ENCODE results near the gene MELTF.
A peak's percentile ranks its signal among the peaks of the same experiment; 100 is the strongest.

MELTF gene

GRCh38 chr3:197031315-197032285 is 2.0 kb upstream of the MELTF start:
- Mint-ChIP-seq H3K4me1 (peaks cover 16 to 40% of the 10 kb centered on the region in 2 donors), H3K27me3 (peaks cover 54 to 63% of the 10 kb centered on the region in 2 donors), H3K27ac (no peak overlapping the region), H3K9me3 (no peaks in the 10 kb centered on the region), H3K4me3 (no peak overlapping the region), H3K36me3 (peaks cover 13 to 15% of the 10 kb centered on the region in 2 donors)
- DNase-seq (no peak), ATAC-seq (replicated peaks) (peak in 1 of 2 donors; percentile 11)

DNA sequence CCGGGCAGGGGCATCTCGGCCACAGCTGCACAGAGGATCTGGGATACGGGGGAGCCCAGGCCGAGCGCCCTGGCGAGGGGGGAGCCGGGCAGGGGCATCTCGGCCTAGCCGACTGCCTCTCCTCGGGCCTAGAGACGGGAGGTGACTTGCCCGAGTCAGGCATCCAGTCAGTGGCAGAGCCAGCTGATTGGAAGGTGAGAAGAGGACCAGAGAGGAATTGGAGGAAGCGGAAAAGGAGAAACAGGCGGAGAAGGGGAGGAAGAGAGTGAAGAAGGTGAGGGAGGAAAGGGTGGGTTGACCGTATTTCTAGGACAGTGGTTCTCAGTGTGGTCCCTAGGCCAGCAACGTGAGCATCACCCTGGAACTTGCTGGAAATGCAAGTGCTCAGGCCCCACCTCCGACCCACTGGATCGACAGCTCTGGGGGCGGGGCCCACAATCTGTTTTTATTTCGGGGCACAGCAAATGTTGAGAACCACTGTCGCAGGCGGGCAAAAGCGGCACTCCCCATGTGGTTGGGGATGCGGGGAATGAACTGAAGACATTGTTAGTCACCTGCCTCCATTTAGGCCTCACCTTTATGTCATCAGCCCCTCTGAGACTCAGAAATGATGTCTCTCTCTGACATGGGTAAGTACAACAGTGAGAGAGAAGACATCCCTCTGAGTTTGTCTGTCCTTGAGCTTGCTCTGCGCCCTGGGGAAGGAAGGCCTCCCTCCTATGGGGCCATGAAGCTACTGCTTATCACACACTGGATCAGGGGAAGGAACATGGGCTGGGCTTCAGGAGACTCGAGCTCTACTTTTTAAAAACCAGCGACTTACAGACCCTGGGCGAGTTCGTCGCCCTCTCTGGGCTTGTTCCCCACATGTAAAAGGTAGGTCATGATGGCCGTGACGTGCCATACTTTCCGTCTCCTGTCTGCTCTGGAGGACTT is 1.0 kb upstream of the MELTF start:
- ATAC-seq (replicated peaks) (no peak), DNase-seq (no peak)
- Mint-ChIP-seq H3K27ac (no peak overlapping the region), H3K27me3 (peaks cover 53 to 70% of the 10 kb centered on the region in 2 donors), H3K36me3 (peaks cover 21 to 22% of the 10 kb centered on the region in 2 donors), H3K9me3 (no peaks in the 10 kb centered on the region), H3K4me1 (peaks cover 20 to 48% of the 10 kb centered on the region in 2 donors), H3K4me3 (peak overlapping the region; percentile 5 to 64)

GRCh38 chr3:197028728-197029510 is 698 bp downstream of the MELTF start:
- DNase-seq (peak; percentile 50), ATAC-seq (replicated peaks) (peak; percentile 51 to 62)
- peaks cover 37 to 39% of the 10 kb centered on the region in 2 donors for H3K36me3 Mint-ChIP-seq
- H3K27me3 Mint-ChIP-seq, result peaks cover 42 to 66% of the 10 kb centered on the region in 2 donors
- no peaks in the 10 kb centered on the region for H3K9me3 Mint-ChIP-seq
- H3K27ac Mint-ChIP-seq, result peak overlapping the region; percentile 83
- H3K4me3 Mint-ChIP-seq, result peak overlapping the region; percentile 87 to 95
- peaks cover 31 to 58% of the 10 kb centered on the region in 2 donors for H3K4me1 Mint-ChIP-seq

GRCh38 chr3:197027896-197028727 is 1.5 kb downstream of the MELTF start:
- peak in 1 of 2 donors; percentile 31 for ATAC-seq (replicated peaks)
- DNase-seq, result no peak
- H3K9me3 Mint-ChIP-seq, result no peaks in the 10 kb centered on the region
- H3K36me3 Mint-ChIP-seq, result peaks cover 42 to 45% of the 10 kb centered on the region in 2 donors
- peaks cover 39 to 63% of the 10 kb centered on the region in 2 donors for H3K27me3 Mint-ChIP-seq
- H3K27ac Mint-ChIP-seq, result peak overlapping the region; percentile 56
- H3K4me3 Mint-ChIP-seq, result peak overlapping the region; percentile 87 to 95
- peaks cover 39 to 66% of the 10 kb centered on the region in 2 donors for H3K4me1 Mint-ChIP-seq

GRCh38 chr3:197027151-197027895 is 2.3 kb downstream of the MELTF start:
- Mint-ChIP-seq H3K27me3 (peaks cover 39 to 61% of the 10 kb centered on the region in 2 donors), H3K27ac (peak overlapping the region; percentile 20), H3K9me3 (no peaks in the 10 kb centered on the region), H3K36me3 (peaks cover 42 to 45% of the 10 kb centered on the region in 2 donors), H3K4me1 (peaks cover 47 to 74% of the 10 kb centered on the region in 2 donors), H3K4me3 (peak overlapping the region in 1 of 2 donors; percentile 28)
- ATAC-seq (replicated peaks), result no peak
- DNase-seq, result no peak

DNA sequence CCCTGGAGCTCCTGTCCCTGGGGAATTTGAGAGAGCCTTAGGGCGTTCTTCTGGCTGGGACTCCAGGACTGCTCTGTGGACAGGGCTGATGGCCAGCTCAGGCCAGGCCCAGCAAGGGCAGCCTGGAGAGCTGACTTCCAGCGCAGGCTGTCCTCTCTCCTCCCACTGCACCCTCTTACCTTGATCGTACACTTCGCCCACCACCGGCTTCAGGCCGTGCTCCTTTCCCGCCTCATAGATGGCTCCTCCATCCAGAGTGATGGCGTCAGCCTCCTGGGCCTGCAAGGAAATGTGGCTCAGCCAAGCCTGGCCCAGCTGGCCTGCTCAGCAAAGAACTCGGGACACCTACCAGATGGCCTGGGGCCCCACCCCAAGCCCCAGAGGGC is 3.1 kb downstream of the MELTF start:
- no peak for ATAC-seq (replicated peaks)
- no peak overlapping the region for H3K4me3 Mint-ChIP-seq
- H3K9me3 Mint-ChIP-seq, result no peaks in the 10 kb centered on the region
- DNase-seq, result no peak
- H3K4me1 Mint-ChIP-seq, result peaks cover 50 to 79% of the 10 kb centered on the region in 2 donors
- peaks cover 42 to 45% of the 10 kb centered on the region in 2 donors for H3K36me3 Mint-ChIP-seq
- H3K27me3 Mint-ChIP-seq, result peaks cover 34 to 52% of the 10 kb centered on the region in 2 donors
- no peak overlapping the region for H3K27ac Mint-ChIP-seq

- H3K36me3 Mint-ChIP-seq, result peaks cover 42 to 45% of the 10 kb centered on the region in 2 donors
- H3K4me3 Mint-ChIP-seq, result peak overlapping the region; percentile 5 to 44
- peaks cover 34 to 47% of the 10 kb centered on the region in 2 donors for H3K27me3 Mint-ChIP-seq
- DNase-seq (no peak), ATAC-seq (replicated peaks) (no peak)
- peaks cover 50 to 76% of the 10 kb centered on the region in 2 donors for H3K4me1 Mint-ChIP-seq
- peak overlapping the region; percentile 88 for H3K27ac Mint-ChIP-seq
- H3K9me3 Mint-ChIP-seq, result no peaks in the 10 kb centered on the region
These were observed 3.7 kb downstream of the MELTF start for GRCh38 chr3:197025736-197026480.

DNA sequence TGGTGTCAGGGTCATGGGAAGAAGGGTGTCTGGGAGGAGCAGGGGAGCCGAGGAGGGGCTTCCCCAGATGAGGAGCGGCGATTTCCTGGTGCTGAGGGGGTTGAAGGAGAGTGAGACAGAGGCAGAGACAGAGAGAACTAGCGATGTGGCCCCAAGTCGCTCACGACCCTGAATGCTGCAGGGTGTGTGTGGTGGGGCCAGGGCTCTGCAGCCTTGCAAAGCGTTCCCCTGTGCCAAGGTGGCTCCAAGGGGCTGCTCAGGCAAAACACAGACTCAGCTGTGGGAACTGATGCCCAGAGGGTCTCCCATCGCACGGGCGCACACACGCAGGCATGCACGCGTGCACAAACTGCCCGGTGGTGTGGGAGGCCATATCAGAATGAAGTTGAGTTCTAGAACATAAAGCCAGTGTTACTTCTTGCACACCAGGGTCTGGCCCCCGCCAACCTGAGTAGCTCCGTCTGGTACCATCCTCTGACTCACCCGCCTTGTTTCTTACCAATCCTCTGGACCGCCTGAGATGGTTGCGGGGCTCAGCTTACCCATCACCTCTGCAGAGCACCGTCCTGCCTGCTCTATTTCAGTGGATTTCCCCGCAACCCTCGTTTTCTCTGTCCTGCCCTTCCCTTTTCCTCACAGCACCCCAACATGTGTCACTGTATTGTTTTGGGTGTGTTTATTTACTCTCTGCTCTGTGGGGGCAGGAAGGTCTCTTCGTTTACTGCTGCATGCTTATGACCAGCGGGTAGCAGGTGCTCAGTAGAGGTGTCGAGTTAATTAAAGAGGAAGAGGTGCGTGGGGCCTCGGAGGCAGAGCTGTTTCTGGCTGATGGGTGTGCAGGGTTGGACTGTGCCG is 4.5 kb downstream of the MELTF start:
- Mint-ChIP-seq H3K27ac (peak overlapping the region; percentile 93), H3K27me3 (peaks cover 28 to 39% of the 10 kb centered on the region in 2 donors), H3K9me3 (no peaks in the 10 kb centered on the region), H3K4me1 (peaks cover 48 to 69% of the 10 kb centered on the region in 2 donors), H3K4me3 (peak overlapping the region; percentile 44 to 79), H3K36me3 (peaks cover 41 to 45% of the 10 kb centered on the region in 2 donors)
- no peak for ATAC-seq (replicated peaks)
- DNase-seq, result no peak

GRCh38 chr3:197023998-197024651 is 5.5 kb downstream of the MELTF start:
- no peak for DNase-seq
- Mint-ChIP-seq H3K4me1 (peaks cover 48 to 69% of the 10 kb centered on the region in 2 donors), H3K27me3 (peaks cover 23 to 34% of the 10 kb centered on the region in 2 donors), H3K4me3 (peak overlapping the region; percentile 77 to 79), H3K9me3 (no peaks in the 10 kb centered on the region), H3K27ac (peak overlapping the region; percentile 93), H3K36me3 (peaks cover 47 to 50% of the 10 kb centered on the region in 2 donors)
- ATAC-seq (replicated peaks), result no peak

GRCh38 chr3:197023241-197023997 is 6.2 kb downstream of the MELTF start:
- Mint-ChIP-seq H3K27ac (peak overlapping the region; percentile 93), H3K4me1 (peaks cover 46 to 67% of the 10 kb centered on the region in 2 donors), H3K36me3 (peaks cover 45 to 50% of the 10 kb centered on the region in 2 donors), H3K27me3 (peaks cover 19 to 34% of the 10 kb centered on the region in 2 donors), H3K9me3 (no peaks in the 10 kb centered on the region), H3K4me3 (peak overlapping the region; percentile 77 to 79)
- peak; percentile 84 for DNase-seq
- peak; percentile 85 to 87 for ATAC-seq (replicated peaks)
